Activated CD8-positive, alpha-beta T cell treated with anti-CD3 and anti-CD28 coated beads for 36 hours (primary cell): Measurements from ENCODE around the gene JPH4. TPM values are rescaled to one million over a fixed set of nuclear protein-coding genes. Genes with fewer than 3 reads are reported as not detected.

ENCODE experiments used
- ATAC-seq: fragments of 200-7000 bp; cut with Tn5 transposase; one replicate; pipeline ENCODE4 v1.10.0; 2021; ENCODE audit warnings: mild to moderate bottlenecking, moderate library complexity
- CTCF ChIA-PET: fragments of 350-600 bp; sonication (Branson Sonifier 250); formaldehyde crosslinking; loops from one replicate; lab custom pipeline; 2021; ENCODE audit warnings: antibody characterized with exemption; lab: Charles Lee
- POLR2A ChIA-PET: fragments of 350-600 bp; sonication (Branson Sonifier 250); formaldehyde crosslinking; loops from one replicate; lab custom pipeline; 2021; ENCODE audit warnings: antibody characterized with exemption; lab: Charles Lee
- DNase-seq: peaks from one replicate; pipeline ENCODE4 v3.0.0-alpha.2; 2020
- H3K27ac Mint-ChIP-seq: one replicate; pipeline ENCODE4 v1.8.0; 2021; ENCODE audit warnings: mild to moderate bottlenecking, mixed read lengths
- H3K27me3 Mint-ChIP-seq: one replicate; pipeline ENCODE4 v1.8.0; 2021; ENCODE audit warnings: mixed read lengths
- H3K36me3 Mint-ChIP-seq: one replicate; pipeline ENCODE4 v1.8.0; 2021; ENCODE audit warnings: low read depth, mixed read lengths
- H3K4me1 Mint-ChIP-seq: one replicate; pipeline ENCODE4 v1.8.0; 2021; ENCODE audit warnings: low read depth, mixed read lengths
- H3K4me3 Mint-ChIP-seq: one replicate; pipeline ENCODE4 v1.8.0; 2021; ENCODE audit warnings: mild to moderate bottlenecking, moderate library complexity, mixed read lengths
- H3K9me3 Mint-ChIP-seq: one replicate; pipeline ENCODE4 v1.8.0; 2021; ENCODE audit warnings: mixed read lengths
- intact Hi-C: fragments of 100-400 bp; cut with micrococcal nuclease; formaldehyde crosslinking; loops from one replicate; pipeline ENCODE4 v1.10.0; 2022
- total RNA-seq, 2 experiments: library from RNA; stranded (reverse); gene quantifications; one replicate each; pipeline ENCODE4 v1.2.3, GENCODE V29; 2021
- TF ChIP-seq, protein P1 (sequence below): fragments of 200-600 bp; IDR thresholded peaks from one replicate; pipeline ENCODE4 v1.8.0; 2022; ENCODE audit warnings: antibody characterized with exemption, mild to moderate bottlenecking

Gene JPH4
- total RNA-seq, 2 experiments from 2014 or later, result 0.25 to 0.51 TPM

GRCh38 chr14:23609001-23609400 lies 30.4 kb upstream of the JPH4 start:
- intact Hi-C loops, result no loop called here
- peaks cover 5% of the 10 kb centered on the region for H3K36me3 Mint-ChIP-seq
- peak overlapping the region; percentile 72 for H3K27ac Mint-ChIP-seq
- H3K4me1 Mint-ChIP-seq, result peaks cover 50% of the 10 kb centered on the region
- DNase-seq, result no peak
- peaks cover 14% of the 10 kb centered on the region for H3K9me3 Mint-ChIP-seq
- ChIA-PET CTCF (interaction anchor here (0.7 to 6.1 kb wide), 2 partner anchors 20 to 23 kb away, joined by 3 to 73 read pairs; no protein-coding TSS in a partner anchor), POLR2A (no interaction called here)
- H3K27me3 Mint-ChIP-seq, result no peaks in the 10 kb centered on the region
- no peak for ATAC-seq
- TF ChIP-seq, protein P1, sequence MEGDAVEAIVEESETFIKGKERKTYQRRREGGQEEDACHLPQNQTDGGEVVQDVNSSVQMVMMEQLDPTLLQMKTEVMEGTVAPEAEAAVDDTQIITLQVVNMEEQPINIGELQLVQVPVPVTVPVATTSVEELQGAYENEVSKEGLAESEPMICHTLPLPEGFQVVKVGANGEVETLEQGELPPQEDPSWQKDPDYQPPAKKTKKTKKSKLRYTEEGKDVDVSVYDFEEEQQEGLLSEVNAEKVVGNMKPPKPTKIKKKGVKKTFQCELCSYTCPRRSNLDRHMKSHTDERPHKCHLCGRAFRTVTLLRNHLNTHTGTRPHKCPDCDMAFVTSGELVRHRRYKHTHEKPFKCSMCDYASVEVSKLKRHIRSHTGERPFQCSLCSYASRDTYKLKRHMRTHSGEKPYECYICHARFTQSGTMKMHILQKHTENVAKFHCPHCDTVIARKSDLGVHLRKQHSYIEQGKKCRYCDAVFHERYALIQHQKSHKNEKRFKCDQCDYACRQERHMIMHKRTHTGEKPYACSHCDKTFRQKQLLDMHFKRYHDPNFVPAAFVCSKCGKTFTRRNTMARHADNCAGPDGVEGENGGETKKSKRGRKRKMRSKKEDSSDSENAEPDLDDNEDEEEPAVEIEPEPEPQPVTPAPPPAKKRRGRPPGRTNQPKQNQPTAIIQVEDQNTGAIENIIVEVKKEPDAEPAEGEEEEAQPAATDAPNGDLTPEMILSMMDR, result no peak
- no peak overlapping the region for H3K4me3 Mint-ChIP-seq

GRCh38 chr14:23608454-23608853 lies 29.9 kb upstream of the JPH4 start:
- H3K36me3 Mint-ChIP-seq, result peaks cover 5% of the 10 kb centered on the region
- no peak overlapping the region for H3K4me3 Mint-ChIP-seq
- intact Hi-C loops, result no loop called here
- DNase-seq, result no peak
- H3K27me3 Mint-ChIP-seq, result no peaks in the 10 kb centered on the region
- ATAC-seq, result no peak
- ChIA-PET CTCF (interaction anchor here (0.7 to 1.0 kb wide), 2 partner anchors 20 kb away, joined by 3 read pairs; no protein-coding TSS in a partner anchor), POLR2A (no interaction called here)
- peaks cover 50% of the 10 kb centered on the region for H3K4me1 Mint-ChIP-seq
- H3K27ac Mint-ChIP-seq, result no peak overlapping the region
- peaks cover 14% of the 10 kb centered on the region for H3K9me3 Mint-ChIP-seq
- TF ChIP-seq, protein P1, result no peak

DNA sequence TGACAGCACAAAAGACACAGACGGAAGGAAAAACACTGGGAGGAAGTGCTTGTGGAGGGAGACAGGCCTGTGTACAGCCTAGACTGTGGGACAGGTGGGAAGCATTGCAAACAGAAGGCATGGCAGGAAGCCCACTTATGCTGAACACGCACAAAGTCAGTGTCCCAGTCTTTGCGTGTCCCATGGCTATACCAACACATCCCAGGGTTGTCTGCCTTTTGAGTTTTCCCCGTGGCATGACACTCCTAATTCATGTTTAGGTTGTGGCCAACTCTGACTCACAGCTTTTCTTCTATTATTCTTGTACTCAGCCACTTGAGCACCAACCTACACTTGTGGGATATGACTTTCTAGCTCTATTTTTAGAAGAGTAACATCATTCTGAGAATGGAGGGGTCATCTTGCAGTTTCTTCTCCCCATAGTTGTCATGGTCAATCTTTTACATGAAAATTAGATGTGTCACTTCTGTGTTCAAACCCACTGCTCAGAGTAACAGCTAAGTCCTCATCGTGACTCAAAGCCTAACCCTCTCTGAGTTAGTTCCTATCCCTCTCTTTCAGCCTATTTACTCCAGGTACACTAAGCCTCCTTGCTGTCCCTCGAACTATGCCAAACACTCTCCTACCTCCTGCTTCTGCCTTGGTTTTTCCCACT lies 27.5 kb upstream of the JPH4 start:
- Mint-ChIP-seq H3K27me3 (no peaks in the 10 kb centered on the region), H3K4me1 (peaks cover 45% of the 10 kb centered on the region), H3K27ac (peak overlapping the region; percentile 88), H3K9me3 (peaks cover 14% of the 10 kb centered on the region), H3K36me3 (peaks cover 5% of the 10 kb centered on the region), H3K4me3 (no peak overlapping the region)
- TF ChIP-seq, protein P1, result no peak
- CTCF ChIA-PET, result interaction anchor here (1.1 to 3.2 kb wide), 5 partner anchors 13 to 27 kb away, joined by 3 to 22 read pairs (median 4); no protein-coding TSS in a partner anchor
- intact Hi-C loops, result no loop called here
- peak; percentile 49 for DNase-seq
- POLR2A ChIA-PET, result no interaction called here
- peak; percentile 88 for ATAC-seq

DNA sequence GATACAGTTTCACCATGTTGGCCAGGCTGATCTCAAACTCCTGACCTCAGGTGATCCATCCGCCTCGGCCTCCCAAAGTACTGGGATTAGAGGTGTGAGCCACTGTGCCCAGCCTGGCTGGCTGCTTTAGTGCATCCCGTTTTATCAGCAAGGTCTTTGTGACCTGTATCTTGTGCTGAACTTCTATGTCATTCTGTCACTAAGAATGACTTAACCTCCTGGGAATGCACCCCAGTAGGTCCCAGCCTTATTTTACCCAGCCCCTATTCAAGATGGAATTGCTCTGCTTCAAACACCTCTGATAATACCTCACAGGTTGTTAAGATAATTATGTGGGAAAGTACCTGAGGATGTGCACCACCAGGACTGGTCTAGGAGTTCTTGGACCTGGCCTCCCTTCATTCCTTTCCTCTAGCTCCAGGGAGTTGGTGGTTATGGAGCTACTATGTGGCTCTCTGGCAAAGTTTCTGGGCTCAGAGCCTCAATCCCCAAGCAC lies 26.1 kb upstream of the JPH4 start:
- no peak overlapping the region for H3K4me3 Mint-ChIP-seq
- ChIA-PET POLR2A (no interaction called here), CTCF (interaction anchor here (3.2 kb wide), 1 partner anchor 27 kb away, joined by 22 read pairs; no protein-coding TSS in a partner anchor)
- ATAC-seq (no peak), DNase-seq (no peak)
- no peak overlapping the region for H3K27ac Mint-ChIP-seq
- H3K4me1 Mint-ChIP-seq, result peaks cover 32% of the 10 kb centered on the region
- no peaks in the 10 kb centered on the region for H3K27me3 Mint-ChIP-seq
- H3K36me3 Mint-ChIP-seq, result peaks cover 3% of the 10 kb centered on the region
- intact Hi-C loops, result no loop called here
- TF ChIP-seq, protein P1, result no peak
- peaks cover 10% of the 10 kb centered on the region for H3K9me3 Mint-ChIP-seq

- DNase-seq (no peak), ATAC-seq (no peak)
- POLR2A ChIA-PET, result no interaction called here
- H3K4me3 Mint-ChIP-seq, result no peak overlapping the region
- H3K27ac Mint-ChIP-seq, result no peak overlapping the region
- H3K27me3 Mint-ChIP-seq, result no peaks in the 10 kb centered on the region
- intact Hi-C loops, result no loop called here
- H3K36me3 Mint-ChIP-seq, result peaks cover under 1% of the 10 kb centered on the region
- peaks cover 8% of the 10 kb centered on the region for H3K9me3 Mint-ChIP-seq
- H3K4me1 Mint-ChIP-seq, result peaks cover 26% of the 10 kb centered on the region
- CTCF ChIA-PET, result interaction anchor here (0.6 kb wide), 1 partner anchor 512 kb away, joined by 3 read pairs; no protein-coding TSS in a partner anchor
- TF ChIP-seq, protein P1, result no peak
Measured at GRCh38 chr14:23604148-23604547, 25.6 kb upstream of the JPH4 start.
